HEK293 (cell line): Measurements from ENCODE around the gene ATP13A3.

Source experiments
- CTCF ChIA-PET: fragments of 350-600 bp; formaldehyde crosslinking; extraction: SDS; loops from one replicate; lab custom pipeline; 2021; ENCODE audit warnings: antibody characterized with exemption; lab: Yijun Ruan, JAX
- POLR2A ChIA-PET: fragments of 300-600 bp; formaldehyde crosslinking; extraction: SDS; loops from one replicate; lab custom pipeline; 2020; ENCODE audit warnings: antibody characterized with exemption, inconsistent platforms; lab: Yijun Ruan, JAX
- H3K27ac ChIP-seq: fragments of 200-500 bp; sonication (Bioruptor generic); 2 replicates; pipeline ENCODE4 v1.5.1; 2014; ENCODE audit warnings: low read depth, low read length, control low read depth, inconsistent platforms; ENCODE audit errors: extremely low read depth
- H3K36me3 ChIP-seq, 2 experiments: fragments of 200-500 bp in 1 of 2; sonication (Bioruptor generic) in 1 of 2; 1 replicate in 1 of 2; 2 replicates in 1 of 2; pipeline ENCODE4 v1.5.1; 2014 to 2017; ENCODE audit warnings: inconsistent platforms in 2 of 2, low read length in 2 of 2; ENCODE audit not compliant: control insufficient read depth in 2 of 2, insufficient read depth in 1 of 2
- H3K4me1 ChIP-seq: fragments of 200-500 bp; sonication (Bioruptor generic); 2 replicates; pipeline ENCODE4 v1.5.1; 2014; ENCODE audit warnings: mild to moderate bottlenecking, low read length, inconsistent platforms; ENCODE audit not compliant: control insufficient read depth, insufficient read depth
- H3K4me3 ChIP-seq: 2 replicates; pipeline ENCODE4 v1.5.1; 2011; ENCODE audit warnings: low read depth, mild to moderate bottlenecking, control low read depth, low read length, moderate library complexity
- H3K9me3 ChIP-seq: fragments of 200-500 bp; sonication (Bioruptor generic); 2 replicates; pipeline ENCODE4 v1.5.1; 2014; ENCODE audit warnings: low read depth, low read length, inconsistent platforms; ENCODE audit not compliant: control insufficient read depth, insufficient read depth
- BCL11B ChIP-seq: fragments of 450-650 bp; formaldehyde crosslinking; IDR thresholded peaks from 2 replicates; pipeline ENCODE4 v1.5.1; 2016; ENCODE audit warnings: low read depth, missing biosample characterization, missing genetic modification characterization
- IKZF3 ChIP-seq: fragments of 450-650 bp; IDR thresholded peaks from 2 replicates; pipeline ENCODE4 v1.5.0; 2018; ENCODE audit warnings: missing biosample characterization, mild to moderate bottlenecking, missing genetic modification characterization, moderate library complexity
- PATZ1 ChIP-seq: fragments of 450-650 bp; formaldehyde crosslinking; IDR thresholded peaks from 2 replicates; pipeline ENCODE4 v1.5.1; 2016; ENCODE audit warnings: missing biosample characterization, missing genetic modification characterization
- PRDM10 ChIP-seq: fragments of 450-650 bp; formaldehyde crosslinking; IDR thresholded peaks from 2 replicates; pipeline ENCODE4 v1.5.1; 2016; ENCODE audit warnings: missing biosample characterization, missing genetic modification characterization
- YY2 ChIP-seq: fragments of 450-650 bp; formaldehyde crosslinking; IDR thresholded peaks from 2 replicates; pipeline ENCODE4 v1.5.1; 2016; ENCODE audit warnings: missing biosample characterization, missing genetic modification characterization
- ZBTB6 ChIP-seq: fragments of 450-650 bp; formaldehyde crosslinking; IDR thresholded peaks from 2 replicates; pipeline ENCODE4 v1.5.1; 2017; ENCODE audit warnings: missing biosample characterization, missing genetic modification characterization
- ZFP3 ChIP-seq: fragments of 450-650 bp; formaldehyde crosslinking; IDR thresholded peaks from 2 replicates; pipeline ENCODE4 v1.5.1; 2016; ENCODE audit warnings: low read depth, missing biosample characterization, missing genetic modification characterization
- ZNF121 ChIP-seq: fragments of 450-650 bp; formaldehyde crosslinking; IDR thresholded peaks from 2 replicates; pipeline ENCODE4 v1.5.1; 2016; ENCODE audit warnings: missing biosample characterization, missing genetic modification characterization
- ZNF138 ChIP-seq: fragments of 450-650 bp; formaldehyde crosslinking; IDR thresholded peaks from 2 replicates; pipeline ENCODE4 v1.5.1; 2016; ENCODE audit warnings: missing biosample characterization, missing genetic modification characterization, borderline replicate concordance
- ZNF202 ChIP-seq: fragments of 450-650 bp; formaldehyde crosslinking; IDR thresholded peaks from 2 replicates; pipeline ENCODE4 v1.5.1; 2016; ENCODE audit warnings: missing biosample characterization, missing genetic modification characterization, borderline replicate concordance
- ZNF239 ChIP-seq: fragments of 450-650 bp; formaldehyde crosslinking; IDR thresholded peaks from 2 replicates; pipeline ENCODE4 v1.5.1; 2016; ENCODE audit warnings: missing biosample characterization, missing genetic modification characterization
- ZNF350 ChIP-seq: fragments of 450-650 bp; formaldehyde crosslinking; IDR thresholded peaks from 2 replicates; pipeline ENCODE4 v1.5.0; 2017; ENCODE audit warnings: missing biosample characterization, mild to moderate bottlenecking, missing genetic modification characterization
- ZNF423 ChIP-seq: fragments of 450-650 bp; formaldehyde crosslinking; IDR thresholded peaks from 2 replicates; pipeline ENCODE4 v1.5.1; 2016; ENCODE audit warnings: missing biosample characterization, missing genetic modification characterization
- ZNF571 ChIP-seq: fragments of 450-650 bp; formaldehyde crosslinking; IDR thresholded peaks from 2 replicates; pipeline ENCODE4 v1.5.0; 2017; ENCODE audit warnings: missing biosample characterization, missing genetic modification characterization
- ZNF600 ChIP-seq: fragments of 450-650 bp; formaldehyde crosslinking; IDR thresholded peaks from 2 replicates; pipeline ENCODE4 v1.5.1; 2016; ENCODE audit warnings: missing biosample characterization, missing genetic modification characterization
- ZNF624 ChIP-seq: fragments of 450-650 bp; formaldehyde crosslinking; IDR thresholded peaks from 2 replicates; pipeline ENCODE4 v1.5.1; 2017; ENCODE audit warnings: missing biosample characterization, missing genetic modification characterization
- ZNF664 ChIP-seq: fragments of 450-650 bp; formaldehyde crosslinking; IDR thresholded peaks from 2 replicates; pipeline ENCODE4 v1.5.1; 2016; ENCODE audit warnings: missing biosample characterization, missing genetic modification characterization

ATP13A3 gene

GRCh38 chr3:194373899-194374298 is 112.9 kb downstream of the ATP13A3 start (continued):
- no peak for TF ChIP-seq ZNF202 (tag by site-specific recombination)
- no peak for TF ChIP-seq BCL11B (tag by site-specific recombination)
- no peak for TF ChIP-seq ZNF350 (tag by site-specific recombination)
- TF ChIP-seq ZNF239 (tag by site-specific recombination): no peak
- no peak for TF ChIP-seq ZNF423

- H3K4me3 ChIP-seq: no peak overlapping the region
- ChIA-PET CTCF (no interaction called here), POLR2A (no interaction called here)
- no peaks in the 10 kb centered on the region for H3K36me3 ChIP-seq
- TF ChIP-seq ZBTB6 (no peak), ZNF138 (tag by site-specific recombination) (no peak), ZNF664 (no peak)
- no peak overlapping the region for H3K27ac ChIP-seq
- no peaks in the 10 kb centered on the region for H3K9me3 ChIP-seq
- no peaks in the 10 kb centered on the region for H3K4me1 ChIP-seq
Measured at GRCh38 chr3:194373028-194373427, 113.8 kb downstream of the ATP13A3 start.

- H3K4me1 ChIP-seq: no peaks in the 10 kb centered on the region
- POLR2A ChIA-PET: no interaction called here
- H3K36me3 ChIP-seq: no peaks in the 10 kb centered on the region
- H3K4me3 ChIP-seq: no peak overlapping the region
- H3K9me3 ChIP-seq: no peaks in the 10 kb centered on the region
- CTCF ChIA-PET: interaction anchor here (0.6 kb wide), 1 partner anchor 37 kb away, joined by 4 read pairs; no protein-coding TSS in a partner anchor
- no peak overlapping the region for H3K27ac ChIP-seq
- TF ChIP-seq ZFP3 (tag by site-specific recombination) (no peak), ZNF600 (tag by site-specific recombination) (peak; percentile 72)
Measured at GRCh38 chr3:194370753-194371152, 116.0 kb downstream of the ATP13A3 start.

- Histone ChIP-seq H3K4me1 (no peaks in the 10 kb centered on the region), H3K4me3 (no peak within 1 kb of the TSS), H3K27ac (no peak within 1 kb of the TSS), H3K9me3 (no peaks in the 10 kb centered on the region), H3K36me3 (no peaks in the 10 kb centered on the region)
- ChIA-PET POLR2A (no interaction called here), CTCF (no interaction called here)
- TF ChIP-seq PATZ1 (tag by site-specific recombination) (0 out of 2 replicates have a peak, but pooled peaks have one; percentile 45), ZNF624 (tag by site-specific recombination) (no peak), ZNF571 (tag by site-specific recombination) (no peak), ZNF121 (tag by site-specific recombination) (0 out of 2 replicates have a peak, but pooled peaks have one; percentile 20), IKZF3 (tag by site-specific recombination) (0 out of 2 replicates have a peak, but pooled peaks have one; percentile 33), YY2 (tag by site-specific recombination) (no peak), ZNF600 (tag by site-specific recombination) (peak; percentile 48), PRDM10 (no peak)
Measured at GRCh38 chr3:194369522-194370279, 117.1 kb downstream of the ATP13A3 start, which contains the start of gene LRRC15. LRRC15 (minus strand) TSS chr3:194369743; CDS start chr3:194361043, 8,700 bp downstream.
